ENCODE data around the gene IRS1.

Gene IRS1

GRCh38 chr2:226754821-226755604, 44.6 kb downstream of the IRS1 start:
- no peak for DNase-seq (ENCODE audit: low spot score)

- DNase-seq (ENCODE audit: low spot score): no peak
Measured at GRCh38 chr2:226752887-226753286, 46.7 kb downstream of the IRS1 start.

GRCh38 chr2:226747288-226747687, 52.3 kb downstream of the IRS1 start:
- no peak for DNase-seq (ENCODE audit: low spot score)

- DNase-seq (ENCODE audit: low spot score): no peak
Measured at GRCh38 chr2:226746196-226746800, 53.3 kb downstream of the IRS1 start.

- no peak for DNase-seq (ENCODE audit: low spot score)
Measured at GRCh38 chr2:226743915-226744314, 55.7 kb downstream of the IRS1 start.

GRCh38 chr2:226742347-226742746, 57.3 kb downstream of the IRS1 start:
- no peak for DNase-seq (ENCODE audit: low spot score)

GRCh38 chr2:226740039-226740648, 59.5 kb downstream of the IRS1 start:
- DNase-seq (ENCODE audit: low spot score): no peak

- no peak for DNase-seq (ENCODE audit: low spot score)
Measured at GRCh38 chr2:226739545-226740030, 60.0 kb downstream of the IRS1 start.

GRCh38 chr2:226738821-226739544, 60.6 kb downstream of the IRS1 start:
- DNase-seq (ENCODE audit: low spot score): no peak

- no peak for DNase-seq (ENCODE audit: low spot score)
Measured at GRCh38 chr2:226738191-226738820, 61.3 kb downstream of the IRS1 start.

GRCh38 chr2:226736382-226736781, 63.2 kb downstream of the IRS1 start:
- no peak for DNase-seq (ENCODE audit: low spot score)

GRCh38 chr2:226733927-226734564, 65.6 kb downstream of the IRS1 start:
- DNase-seq (ENCODE audit: low spot score): no peak

GRCh38 chr2:226733189-226733858, 66.3 kb downstream of the IRS1 start:
- no peak for DNase-seq (ENCODE audit: low spot score)

GRCh38 chr2:226732478-226733188, 67.0 kb downstream of the IRS1 start:
- no peak for DNase-seq (ENCODE audit: low spot score)

GRCh38 chr2:226730481-226730880, 69.1 kb downstream of the IRS1 start:
- no peak for DNase-seq (ENCODE audit: low spot score)

GRCh38 chr2:226728996-226729395, 70.6 kb downstream of the IRS1 start:
- no peak for DNase-seq (ENCODE audit: low spot score)

- no peak for DNase-seq (ENCODE audit: low spot score)
Measured at GRCh38 chr2:226727251-226727650, 72.4 kb downstream of the IRS1 start.

- no peak for DNase-seq (ENCODE audit: low spot score)
Measured at GRCh38 chr2:226726546-226726945, 73.1 kb downstream of the IRS1 start.

- no peak for DNase-seq (ENCODE audit: low spot score)
Measured at GRCh38 chr2:226725126-226725860, 74.3 kb downstream of the IRS1 start.

- no peak for DNase-seq (ENCODE audit: low spot score)
Measured at GRCh38 chr2:226721541-226721940, 78.1 kb downstream of the IRS1 start.
